Astrocyte (in vitro differentiated cells and primary cell): ENCODE measurements around the gene VCPKMT. TPM values are rescaled to one million over a fixed set of nuclear protein-coding genes. Genes with fewer than 3 reads are reported as not detected.

ENCODE experiments used
- DNase-seq: peaks from one replicate; pipeline ENCODE4 v3.0.0-alpha.2; 2010; ENCODE audit warnings: low read depth
- FAIRE-seq: peaks from 2 replicates; lab custom pipeline; 2011; peaks lifted over from hg19 to GRCh38; lab: Jason Lieb, UNC
- H2AFZ ChIP-seq: 2 replicates; pipeline ENCODE4 v1.6.0; 2012; ENCODE audit warnings: low read depth, low read length, inconsistent platforms
- H3K27ac ChIP-seq: 2 replicates; pipeline ENCODE4 v1.5.1; 2011; ENCODE audit warnings: low read depth, low read length, inconsistent platforms
- H3K27me3 ChIP-seq: 2 replicates; pipeline ENCODE4 v1.6.0; 2011; ENCODE audit warnings: low read length, inconsistent platforms; ENCODE audit not compliant: insufficient read depth
- H3K36me3 ChIP-seq: 2 replicates; pipeline ENCODE4 v1.5.1; 2011; ENCODE audit warnings: low read length, inconsistent platforms; ENCODE audit not compliant: insufficient read depth
- H3K4me1 ChIP-seq: 2 replicates; pipeline ENCODE4 v1.5.1; 2011; ENCODE audit warnings: low read length, inconsistent platforms; ENCODE audit not compliant: insufficient read depth
- H3K4me2 ChIP-seq: 2 replicates; pipeline ENCODE4 v1.6.0; 2012; ENCODE audit warnings: low read length, inconsistent platforms
- H3K4me3 ChIP-seq: 2 replicates; pipeline ENCODE4 v1.5.1; 2011; ENCODE audit warnings: low read depth, mild to moderate bottlenecking, low read length, inconsistent platforms; ENCODE audit not compliant: insufficient read depth
- H3K79me2 ChIP-seq: 2 replicates; pipeline ENCODE4 v1.6.0; 2012; ENCODE audit warnings: mild to moderate bottlenecking, low read length, inconsistent platforms; ENCODE audit not compliant: insufficient read depth
- H3K9ac ChIP-seq: 2 replicates; pipeline ENCODE4 v1.6.0; 2012; ENCODE audit warnings: mild to moderate bottlenecking, low read length, inconsistent platforms
- H3K9me3 ChIP-seq: 2 replicates; pipeline ENCODE4 v1.5.1; 2012; ENCODE audit warnings: low read depth, mild to moderate bottlenecking, low read length, inconsistent platforms; ENCODE audit not compliant: insufficient read depth
- H4K20me1 ChIP-seq: 2 replicates; pipeline ENCODE4 v1.6.0; 2012; ENCODE audit warnings: low read length, inconsistent platforms; ENCODE audit not compliant: insufficient read depth
- H3K27ac Mint-ChIP-seq: one replicate; pipeline ENCODE4 v1.8.0; 2021; ENCODE audit warnings: mild to moderate bottlenecking, mixed read lengths; ENCODE audit not compliant: unreplicated experiment
- H3K27me3 Mint-ChIP-seq: one replicate; pipeline ENCODE4 v1.8.0; 2021; ENCODE audit warnings: low read depth, mixed read lengths; ENCODE audit not compliant: unreplicated experiment
- H3K36me3 Mint-ChIP-seq: one replicate; pipeline ENCODE4 v1.8.0; 2021; ENCODE audit warnings: low read depth, mixed read lengths; ENCODE audit not compliant: unreplicated experiment
- H3K4me1 Mint-ChIP-seq: one replicate; pipeline ENCODE4 v1.8.0; 2021; ENCODE audit warnings: low read depth, mixed read lengths; ENCODE audit not compliant: unreplicated experiment
- H3K4me3 Mint-ChIP-seq: one replicate; pipeline ENCODE4 v1.8.0; 2021; ENCODE audit warnings: mild to moderate bottlenecking, moderate library complexity, mixed read lengths; ENCODE audit not compliant: unreplicated experiment
- H3K9me3 Mint-ChIP-seq: one replicate; pipeline ENCODE4 v1.8.0; 2021; ENCODE audit warnings: mild to moderate bottlenecking, mixed read lengths; ENCODE audit not compliant: unreplicated experiment
- CTCF ChIP-seq: IDR thresholded peaks from 2 replicates; pipeline ENCODE4 v1.5.1; 2011; ENCODE audit warnings: low read depth, mild to moderate bottlenecking, inconsistent platforms, low read length, moderate library complexity; ENCODE audit not compliant: insufficient read depth
- EZH2 ChIP-seq: IDR thresholded peaks from 2 replicates; pipeline ENCODE4 v1.6.1; 2012; ENCODE audit warnings: mild to moderate bottlenecking, low read length, inconsistent platforms; ENCODE audit not compliant: insufficient read depth
- total RNA-seq: library from RNA; stranded (reverse); gene quantifications from 2 replicates; pipeline ENCODE4 v1.2.1, GENCODE V29; 2021

VCPKMT gene
- total RNA-seq, 1 donor from 2014 or later, result 8.0 TPM

- no peak overlapping the region for H3K4me3 Mint-ChIP-seq
- no peaks in the 10 kb centered on the region for H3K27me3 Mint-ChIP-seq
- no peaks in the 10 kb centered on the region for H3K79me2 ChIP-seq
- H2AFZ ChIP-seq, result no peak overlapping the region
- H3K9ac ChIP-seq, result no peak overlapping the region
- H4K20me1 ChIP-seq, result no peaks in the 10 kb centered on the region
- H3K27ac ChIP-seq, result no peak overlapping the region
- H3K36me3 Mint-ChIP-seq, result peaks cover 4% of the 10 kb centered on the region
- no peaks in the 10 kb centered on the region for H3K36me3 ChIP-seq
- FAIRE-seq (no peak), DNase-seq (peak; percentile 22)
- no peaks in the 10 kb centered on the region for H3K9me3 ChIP-seq
- peak overlapping the region; percentile 5 for H3K27ac Mint-ChIP-seq
- TF ChIP-seq CTCF (no peak), EZH2 (no peak)
- H3K27me3 ChIP-seq, result no peaks in the 10 kb centered on the region
- H3K4me2 ChIP-seq, result no peak overlapping the region
- H3K9me3 Mint-ChIP-seq, result no peaks in the 10 kb centered on the region
- no peak overlapping the region for H3K4me3 ChIP-seq
- peaks cover 35% of the 10 kb centered on the region for H3K4me1 Mint-ChIP-seq
- H3K4me1 ChIP-seq, result peaks cover 43% of the 10 kb centered on the region
Measured at GRCh38 chr14:50064993-50065392, 51.4 kb downstream of the VCPKMT start.

GRCh38 chr14:50063876-50064420, 52.4 kb downstream of the VCPKMT start:
- Mint-ChIP-seq H3K27ac (no peak overlapping the region), H3K9me3 (no peaks in the 10 kb centered on the region), H3K4me1 (peaks cover 38% of the 10 kb centered on the region), H3K4me3 (no peak overlapping the region), H3K27me3 (no peaks in the 10 kb centered on the region), H3K36me3 (peaks cover 4% of the 10 kb centered on the region)
- Histone ChIP-seq H3K4me3 (no peak overlapping the region), H3K79me2 (no peaks in the 10 kb centered on the region), H3K9ac (no peak overlapping the region), H3K9me3 (no peaks in the 10 kb centered on the region), H3K27ac (no peak overlapping the region), H3K4me2 (no peak overlapping the region), H4K20me1 (no peaks in the 10 kb centered on the region), H3K36me3 (no peaks in the 10 kb centered on the region), H3K4me1 (peaks cover 44% of the 10 kb centered on the region), H3K27me3 (no peaks in the 10 kb centered on the region), H2AFZ (no peak overlapping the region)
- no peak for FAIRE-seq
- no peak for DNase-seq
- TF ChIP-seq EZH2, result no peak
- no peak for TF ChIP-seq CTCF

GRCh38 chr14:50062438-50063085, 53.8 kb downstream of the VCPKMT start:
- H3K4me3 ChIP-seq, result no peak overlapping the region
- H3K4me3 Mint-ChIP-seq, result peak overlapping the region; percentile 69
- DNase-seq, result peak; percentile 80
- H3K36me3 Mint-ChIP-seq, result no peaks in the 10 kb centered on the region
- peak overlapping the region; percentile 98 for H3K27ac Mint-ChIP-seq
- no peaks in the 10 kb centered on the region for H3K36me3 ChIP-seq
- H4K20me1 ChIP-seq, result no peaks in the 10 kb centered on the region
- no peaks in the 10 kb centered on the region for H3K9me3 Mint-ChIP-seq
- no peaks in the 10 kb centered on the region for H3K27me3 ChIP-seq
- TF ChIP-seq CTCF (no peak), EZH2 (no peak)
- H3K4me1 ChIP-seq, result peaks cover 36% of the 10 kb centered on the region
- peak overlapping the region; percentile 67 for H3K4me2 ChIP-seq
- no peak for FAIRE-seq
- H3K4me1 Mint-ChIP-seq, result peaks cover 33% of the 10 kb centered on the region
- peak overlapping the region; percentile 54 for H2AFZ ChIP-seq
- H3K9ac ChIP-seq, result peak overlapping the region; percentile 66
- H3K27me3 Mint-ChIP-seq, result no peaks in the 10 kb centered on the region
- peak overlapping the region; percentile 97 for H3K27ac ChIP-seq
- H3K9me3 ChIP-seq, result no peaks in the 10 kb centered on the region
- no peaks in the 10 kb centered on the region for H3K79me2 ChIP-seq
